22Rv1 (cell line): ENCODE results near the gene TPT1.

Experiments used
- CTCF ChIP-seq: fragments of 450-650 bp; IDR thresholded peaks from 2 replicates; pipeline ENCODE4 v1.5.1; 2017; ENCODE audit warnings: mild to moderate bottlenecking
- ZFX ChIP-seq: fragments of 450-650 bp; IDR thresholded peaks from 2 replicates; pipeline ENCODE4 v1.6.1; 2017; ENCODE audit warnings: antibody characterized with exemption, borderline replicate concordance

GRCh38 chr13:45325806-45326205, 15.2 kb downstream of the TPT1 start:
- TF ChIP-seq CTCF (no peak), ZFX (no peak)
